ENCODE data around the gene GALNTL6.
"Not testable (repeated sequence)": the region's sequence is repeated elsewhere in the genome, so short reads cannot be mapped to it uniquely, and the experiment has no call there.

Gene GALNTL6

DNA sequence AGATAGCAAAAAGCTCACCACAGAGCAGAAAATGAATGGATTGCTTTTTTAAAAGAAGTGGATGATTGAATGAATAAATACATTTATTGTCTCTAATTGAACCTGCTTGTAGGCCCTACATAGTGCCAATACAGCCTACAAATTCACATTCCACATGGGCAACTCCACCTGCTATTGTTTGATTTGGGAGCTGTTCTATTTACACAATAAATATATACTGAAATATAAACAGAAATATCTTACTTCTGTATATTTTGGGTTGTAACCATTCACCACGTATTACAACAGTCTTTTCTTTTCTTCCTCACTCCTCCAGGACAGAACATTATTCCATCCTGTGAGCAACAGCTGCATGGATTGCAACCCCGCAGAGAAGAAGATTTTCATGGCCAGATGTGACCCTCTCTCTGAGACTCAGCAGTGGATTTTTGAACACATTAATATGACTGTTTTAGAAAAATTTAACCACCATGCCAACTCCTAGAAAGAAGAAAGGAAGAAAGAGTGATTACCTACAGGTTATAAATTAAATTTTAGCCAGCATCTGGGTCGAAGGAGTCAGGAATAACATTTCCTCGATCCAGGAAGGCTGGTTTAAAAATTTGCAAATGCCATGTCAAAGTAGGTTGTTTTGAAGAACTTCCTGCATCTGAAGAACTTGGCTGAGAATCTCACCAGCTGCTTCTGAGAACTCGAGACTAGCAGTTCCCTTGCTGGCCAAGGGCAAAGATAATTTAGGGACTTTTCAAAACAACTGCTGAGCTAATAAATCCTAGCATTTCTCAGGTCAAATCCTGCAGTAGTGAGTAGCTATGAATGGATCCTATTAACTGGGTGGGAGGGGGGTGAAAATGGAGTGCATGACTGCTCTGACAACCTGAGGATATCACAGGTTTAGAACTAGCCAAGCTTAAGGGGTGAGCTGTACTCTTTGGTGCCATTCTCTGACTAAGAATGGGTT is 1226.7 kb downstream of the GALNTL6 start:
- no peak for DNase-seq (ENCODE audit: low read depth in 2 of 2, low spot score in 1 of 2)

DNA sequence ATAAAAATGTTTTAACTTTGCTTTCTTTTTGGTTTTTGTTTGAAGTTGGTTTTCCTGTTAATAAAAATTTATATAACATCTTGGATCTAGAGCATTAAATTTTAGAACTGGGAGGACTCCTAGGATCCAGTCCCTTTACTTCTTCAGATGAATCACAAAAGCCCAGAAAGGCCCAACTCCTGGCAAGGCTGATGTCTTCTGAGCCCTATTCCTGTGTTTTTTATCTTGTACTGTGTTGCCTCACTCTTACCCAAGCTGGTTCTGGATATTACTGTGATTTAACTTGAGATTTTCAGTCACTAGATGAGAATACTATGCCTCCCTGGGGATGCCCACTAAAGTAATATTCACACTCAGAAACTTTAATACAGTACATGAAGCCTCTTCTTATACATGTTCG is 1228.3 kb downstream of the GALNTL6 start:
- DNase-seq (ENCODE audit: low read depth in 2 of 2, low spot score in 1 of 2), result no peak

DNA sequence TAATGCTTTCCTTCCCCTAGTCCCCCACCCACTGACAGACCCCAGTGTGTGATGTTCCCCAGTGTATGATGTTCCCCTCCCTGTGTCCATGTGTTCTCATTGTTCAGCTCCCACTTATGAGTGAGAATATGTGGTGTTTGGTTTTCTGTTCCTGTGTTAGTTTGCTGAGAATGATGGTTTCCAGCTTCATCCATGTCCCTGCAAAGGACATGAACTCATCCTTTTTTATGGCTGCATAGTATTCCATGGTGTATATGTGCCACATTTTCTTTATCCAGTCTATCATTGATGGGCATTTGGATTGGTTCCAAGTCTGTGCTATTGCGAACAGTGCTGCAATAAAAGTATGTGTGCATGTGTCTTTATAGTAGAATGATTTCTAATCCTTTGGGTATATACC is 1228.9 kb downstream of the GALNTL6 start:
- not testable (repeated sequence) for DNase-seq (ENCODE audit: low read depth in 2 of 2, low spot score in 1 of 2)

- DNase-seq (ENCODE audit: low read depth in 2 of 2, low spot score in 1 of 2), result no peak
These were observed 1231.1 kb downstream of the GALNTL6 start for GRCh38 chr4:173044340-173044739.

GRCh38 chr4:173045571-173045970 is 1232.4 kb downstream of the GALNTL6 start:
- DNase-seq (ENCODE audit: low read depth in 2 of 2, low spot score in 1 of 2), result no peak

GRCh38 chr4:173046144-173046543 is 1232.9 kb downstream of the GALNTL6 start:
- no peak for DNase-seq (ENCODE audit: low read depth in 2 of 2, low spot score in 1 of 2)

GRCh38 chr4:173046818-173047217 is 1233.6 kb downstream of the GALNTL6 start:
- no peak for DNase-seq (ENCODE audit: low read depth in 2 of 2, low spot score in 1 of 2)

DNA sequence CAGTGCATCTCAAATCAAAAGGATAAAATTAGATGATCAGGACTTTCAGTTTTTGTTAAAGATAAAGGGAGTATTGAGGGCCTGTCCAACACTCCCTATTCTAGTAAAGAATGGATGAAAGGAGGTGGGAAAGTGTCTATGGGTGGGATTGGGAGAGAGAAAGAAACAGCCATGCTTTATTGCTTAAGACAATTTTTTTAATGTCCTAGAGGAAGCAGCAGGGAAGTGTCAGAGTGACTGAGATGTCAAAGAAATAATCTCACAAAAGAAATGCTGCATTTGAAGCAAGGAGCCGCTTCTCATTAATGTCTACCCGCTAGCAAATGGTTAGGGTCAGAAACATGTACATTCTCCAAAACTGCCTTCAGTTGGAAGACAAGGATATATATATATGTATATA is 1238.0 kb downstream of the GALNTL6 start:
- DNase-seq (ENCODE audit: low read depth in 2 of 2, low spot score in 1 of 2), result no peak

GRCh38 chr4:173051716-173052115 is 1238.5 kb downstream of the GALNTL6 start:
- no peak for DNase-seq (ENCODE audit: low read depth in 2 of 2, low spot score in 1 of 2)

GRCh38 chr4:173052439-173052838 is 1239.2 kb downstream of the GALNTL6 start:
- DNase-seq (ENCODE audit: low read depth in 2 of 2, low spot score in 1 of 2), result no peak

DNA sequence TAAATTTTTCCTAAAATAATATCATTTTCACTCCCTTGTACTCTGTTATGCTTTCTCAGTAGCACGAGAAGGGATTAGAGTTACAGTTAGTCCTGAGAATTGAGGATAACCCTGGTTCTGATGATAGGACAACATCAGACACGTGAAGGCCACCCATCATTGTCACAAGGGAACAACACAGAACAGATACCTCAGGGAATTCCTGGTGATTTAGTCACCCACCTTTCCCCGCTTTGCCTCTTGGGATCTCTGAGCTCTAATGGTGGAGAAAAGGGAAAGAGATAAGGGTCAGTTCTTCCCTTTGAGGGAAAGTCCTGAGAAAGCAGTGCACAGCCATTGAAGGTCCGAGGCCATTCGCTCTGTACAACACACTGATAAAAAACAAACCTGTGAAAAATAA is 1243.1 kb downstream of the GALNTL6 start:
- no peak for DNase-seq (ENCODE audit: low read depth in 2 of 2, low spot score in 1 of 2)

- no peak for DNase-seq (ENCODE audit: low read depth in 2 of 2, low spot score in 1 of 2)
These were observed 1243.5 kb downstream of the GALNTL6 start for GRCh38 chr4:173056710-173057109.

GRCh38 chr4:173057442-173057841 is 1244.2 kb downstream of the GALNTL6 start:
- DNase-seq (ENCODE audit: low read depth in 2 of 2, low spot score in 1 of 2), result no peak

DNA sequence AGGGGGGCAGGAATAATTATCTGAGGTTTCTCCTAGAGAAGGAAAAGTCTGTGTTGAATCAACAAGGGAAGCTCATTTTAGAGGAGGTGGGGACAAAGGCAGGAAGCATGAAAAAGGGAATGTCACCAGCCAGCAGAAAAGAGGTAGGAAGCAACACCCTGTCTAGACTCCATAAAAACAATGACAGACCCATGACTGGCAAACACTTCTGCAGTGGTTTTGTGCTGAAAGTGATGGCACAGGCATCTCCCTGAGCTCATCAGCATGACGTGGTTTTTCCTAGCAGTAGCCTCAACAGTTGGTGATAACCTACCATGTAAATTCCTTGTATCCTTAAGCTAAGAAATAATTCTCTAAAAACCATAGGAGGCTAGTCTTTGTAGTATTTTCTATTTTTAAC is 1244.7 kb downstream of the GALNTL6 start:
- no peak for DNase-seq (ENCODE audit: low read depth in 2 of 2, low spot score in 1 of 2)

DNA sequence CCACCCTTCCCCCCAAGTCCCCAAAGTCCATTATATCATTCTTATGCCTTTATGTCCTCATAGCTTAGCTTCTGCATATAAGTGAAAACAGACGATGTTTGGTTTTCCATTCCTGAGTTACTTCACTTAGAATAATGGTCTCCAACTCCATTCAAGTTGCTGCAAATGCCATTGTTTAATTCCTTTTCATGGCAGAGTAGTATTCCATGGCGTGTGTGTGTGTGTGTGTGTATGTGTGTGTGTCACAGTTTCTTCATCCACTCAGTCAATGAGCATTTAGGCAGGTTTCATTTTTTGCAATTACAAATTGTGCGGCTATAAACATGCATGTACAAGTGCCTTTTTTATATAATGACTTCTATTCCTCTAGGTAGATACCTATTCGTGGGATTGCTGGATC is 1248.0 kb downstream of the GALNTL6 start:
- DNase-seq (ENCODE audit: low read depth in 2 of 2, low spot score in 1 of 2), result no peak

GRCh38 chr4:173073939-173074500 is 1260.8 kb downstream of the GALNTL6 start:
- no peak for DNase-seq (ENCODE audit: low read depth in 2 of 2, low spot score in 1 of 2)

- no peak for DNase-seq (ENCODE audit: low read depth in 2 of 2, low spot score in 1 of 2)
These were observed 1261.3 kb downstream of the GALNTL6 start for GRCh38 chr4:173074501-173074946.

DNA sequence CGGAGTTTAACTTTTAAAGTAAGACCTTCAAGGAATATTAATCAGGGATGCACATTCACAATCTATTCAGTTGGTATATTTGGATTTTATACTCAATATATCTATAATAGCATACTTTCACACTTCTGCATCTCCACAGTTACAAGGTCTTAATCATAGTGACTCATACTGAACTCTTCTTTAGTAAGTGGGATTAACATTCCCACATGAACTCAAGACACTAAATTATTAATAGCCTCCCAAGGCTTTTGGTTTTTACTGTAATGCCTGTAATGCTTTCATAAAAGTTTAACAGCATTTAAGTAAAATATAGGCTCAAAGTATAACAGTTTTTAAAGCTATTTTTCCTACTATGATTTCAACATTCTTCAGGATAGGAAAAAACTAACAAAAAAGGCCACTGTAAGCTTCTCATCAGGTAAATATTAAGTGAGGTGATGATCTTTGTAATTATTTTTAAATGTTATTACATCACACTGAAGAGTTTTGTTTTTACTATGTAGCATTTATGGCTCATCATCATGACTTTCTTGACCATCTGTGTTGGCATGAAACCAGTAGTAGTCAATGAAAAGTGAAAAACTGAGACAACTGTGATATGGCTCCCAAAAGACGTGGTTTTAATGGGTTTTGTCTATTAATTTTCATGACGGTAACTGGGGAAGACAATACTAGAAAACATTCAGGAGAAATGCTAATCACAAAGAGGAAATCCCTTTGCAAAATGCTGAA is 1263.9 kb downstream of the GALNTL6 start:
- DNase-seq (ENCODE audit: low read depth in 2 of 2, low spot score in 1 of 2), result no peak

DNA sequence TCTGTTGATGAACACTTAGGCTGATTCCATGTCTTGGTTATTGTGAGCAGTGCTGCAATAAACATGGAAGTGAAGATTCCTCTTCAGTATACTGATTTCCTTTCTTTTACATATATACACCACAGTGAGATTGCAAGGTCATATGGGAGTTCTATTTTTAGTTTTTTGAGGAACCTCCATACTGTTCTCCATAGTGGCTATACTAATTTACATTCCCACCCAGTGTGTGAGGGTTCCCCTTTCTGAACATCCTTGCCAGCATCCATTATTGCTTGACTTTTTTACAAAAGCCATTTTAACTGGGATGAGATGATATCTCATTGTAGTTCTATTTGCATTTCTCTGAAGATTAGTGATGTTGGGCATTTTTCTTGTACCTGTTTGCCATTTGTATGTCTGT is 1274.9 kb downstream of the GALNTL6 start:
- DNase-seq (ENCODE audit: low read depth in 2 of 2, low spot score in 1 of 2), result no peak
